Cardiac muscle cell (in vitro differentiated cells and primary cell): Measurements from ENCODE around the gene PAEP. TPM values are rescaled to one million over a fixed set of nuclear protein-coding genes. Genes with fewer than 3 reads are reported as not detected.

Source experiments
- DNase-seq, 2 donors: peaks; one replicate each; pipeline versions ENCODE4 v3.0.0 to v3.0.0-alpha.2; 2010 to 2017; ENCODE audit warnings: low read depth in 1 of 2, low spot score in 1 of 2
- H3K27ac ChIP-seq: fragments of 200-600 bp; sonication (generic); 2 replicates; pipeline ENCODE4 v1.5.1; 2016
- H3K27me3 ChIP-seq: fragments of 200-600 bp; sonication (generic); 2 replicates; pipeline ENCODE4 v1.6.0; 2016; ENCODE audit warnings: control low read depth
- H3K36me3 ChIP-seq: fragments of 200-600 bp; sonication (generic); 2 replicates; pipeline ENCODE4 v1.5.1; 2016; ENCODE audit warnings: control low read depth
- H3K4me1 ChIP-seq: fragments of 200-600 bp; sonication (generic); 2 replicates; pipeline ENCODE4 v1.8.1; 2017; ENCODE audit warnings: low read depth, mild to moderate bottlenecking, mixed run types
- H3K4me3 ChIP-seq: fragments of 200-600 bp; sonication (generic); 2 replicates; pipeline ENCODE4 v1.5.1; 2016; ENCODE audit warnings: mild to moderate bottlenecking
- H3K9me3 ChIP-seq: fragments of 200-600 bp; sonication (generic); 2 replicates; pipeline ENCODE4 v1.5.1; 2017; ENCODE audit warnings: low read depth, mild to moderate bottlenecking, control low read depth
- polyA plus RNA-seq: library from polyadenylated mRNA; unstranded; fragments of >200 nt; fragmentation: Nextera tagmentation; extraction: Ambion mirVana; gene quantifications from 2 replicates; pipeline ENCODE4 v1.2.1, GENCODE V29; 2016
- total RNA-seq: library from RNA; depleted of rRNA; stranded (reverse); fragments of >200 nt; gene quantifications from 2 replicates; pipeline ENCODE4 v1.2.3, GENCODE V29; 2016
- TF ChIP-seq, protein P1 (sequence below): IDR thresholded peaks from 2 replicates; pipeline ENCODE4 v1.5.1; 2012; ENCODE audit warnings: low read depth, mild to moderate bottlenecking, low read length

Gene PAEP
- total and polyA plus RNA-seq, 2 experiments from 2014 or later, result not detected

GRCh38 chr9:135604437-135605237 is 43.1 kb downstream of the PAEP start:
- H3K9me3 ChIP-seq, result no peaks in the 10 kb centered on the region
- H3K4me3 ChIP-seq, result no peak overlapping the region
- no peak overlapping the region for H3K27ac ChIP-seq
- no peaks in the 10 kb centered on the region for H3K4me1 ChIP-seq
- H3K27me3 ChIP-seq, result no peaks in the 10 kb centered on the region
- DNase-seq, result no peak
- H3K36me3 ChIP-seq, result no peaks in the 10 kb centered on the region
- TF ChIP-seq, protein P1, sequence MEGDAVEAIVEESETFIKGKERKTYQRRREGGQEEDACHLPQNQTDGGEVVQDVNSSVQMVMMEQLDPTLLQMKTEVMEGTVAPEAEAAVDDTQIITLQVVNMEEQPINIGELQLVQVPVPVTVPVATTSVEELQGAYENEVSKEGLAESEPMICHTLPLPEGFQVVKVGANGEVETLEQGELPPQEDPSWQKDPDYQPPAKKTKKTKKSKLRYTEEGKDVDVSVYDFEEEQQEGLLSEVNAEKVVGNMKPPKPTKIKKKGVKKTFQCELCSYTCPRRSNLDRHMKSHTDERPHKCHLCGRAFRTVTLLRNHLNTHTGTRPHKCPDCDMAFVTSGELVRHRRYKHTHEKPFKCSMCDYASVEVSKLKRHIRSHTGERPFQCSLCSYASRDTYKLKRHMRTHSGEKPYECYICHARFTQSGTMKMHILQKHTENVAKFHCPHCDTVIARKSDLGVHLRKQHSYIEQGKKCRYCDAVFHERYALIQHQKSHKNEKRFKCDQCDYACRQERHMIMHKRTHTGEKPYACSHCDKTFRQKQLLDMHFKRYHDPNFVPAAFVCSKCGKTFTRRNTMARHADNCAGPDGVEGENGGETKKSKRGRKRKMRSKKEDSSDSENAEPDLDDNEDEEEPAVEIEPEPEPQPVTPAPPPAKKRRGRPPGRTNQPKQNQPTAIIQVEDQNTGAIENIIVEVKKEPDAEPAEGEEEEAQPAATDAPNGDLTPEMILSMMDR, result no peak

DNA sequence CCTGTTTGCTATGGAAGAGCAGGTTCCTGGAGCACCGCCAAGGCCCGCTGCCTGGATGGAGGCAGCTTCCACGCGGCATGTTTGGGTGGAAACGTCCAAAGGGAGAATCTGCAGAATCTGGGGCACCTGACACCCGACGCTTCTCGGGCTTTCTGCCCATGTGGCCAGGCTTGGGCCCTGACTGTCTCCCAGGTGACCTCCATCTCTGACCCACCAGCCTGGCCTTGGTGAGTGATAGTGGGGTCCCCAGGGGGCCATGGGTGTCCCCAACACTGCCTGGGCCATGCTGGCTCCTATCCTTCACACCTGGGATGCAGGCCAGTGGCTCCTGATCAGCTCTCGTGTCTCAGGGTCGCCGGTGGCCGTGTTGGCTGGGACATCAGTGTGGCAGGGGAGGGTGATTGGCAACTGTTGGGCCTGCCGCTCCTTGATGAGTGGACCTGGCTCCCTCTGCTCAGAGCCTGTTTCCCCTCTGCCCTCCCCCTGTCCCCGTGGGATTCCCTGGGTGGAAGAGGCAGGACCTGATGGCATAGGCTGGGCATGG is 43.8 kb downstream of the PAEP start:
- H3K4me1 ChIP-seq, result no peaks in the 10 kb centered on the region
- no peak overlapping the region for H3K4me3 ChIP-seq
- no peak overlapping the region for H3K27ac ChIP-seq
- no peak for DNase-seq
- H3K9me3 ChIP-seq, result no peaks in the 10 kb centered on the region
- TF ChIP-seq, protein P1, result no peak
- no peaks in the 10 kb centered on the region for H3K36me3 ChIP-seq
- H3K27me3 ChIP-seq, result no peaks in the 10 kb centered on the region

GRCh38 chr9:135606885-135607259 is 45.3 kb downstream of the PAEP start:
- no peak overlapping the region for H3K4me3 ChIP-seq
- TF ChIP-seq, protein P1, result no peak
- H3K36me3 ChIP-seq, result no peaks in the 10 kb centered on the region
- H3K27me3 ChIP-seq, result no peaks in the 10 kb centered on the region
- no peaks in the 10 kb centered on the region for H3K4me1 ChIP-seq
- no peak overlapping the region for H3K27ac ChIP-seq
- H3K9me3 ChIP-seq, result no peaks in the 10 kb centered on the region
- no peak for DNase-seq

DNA sequence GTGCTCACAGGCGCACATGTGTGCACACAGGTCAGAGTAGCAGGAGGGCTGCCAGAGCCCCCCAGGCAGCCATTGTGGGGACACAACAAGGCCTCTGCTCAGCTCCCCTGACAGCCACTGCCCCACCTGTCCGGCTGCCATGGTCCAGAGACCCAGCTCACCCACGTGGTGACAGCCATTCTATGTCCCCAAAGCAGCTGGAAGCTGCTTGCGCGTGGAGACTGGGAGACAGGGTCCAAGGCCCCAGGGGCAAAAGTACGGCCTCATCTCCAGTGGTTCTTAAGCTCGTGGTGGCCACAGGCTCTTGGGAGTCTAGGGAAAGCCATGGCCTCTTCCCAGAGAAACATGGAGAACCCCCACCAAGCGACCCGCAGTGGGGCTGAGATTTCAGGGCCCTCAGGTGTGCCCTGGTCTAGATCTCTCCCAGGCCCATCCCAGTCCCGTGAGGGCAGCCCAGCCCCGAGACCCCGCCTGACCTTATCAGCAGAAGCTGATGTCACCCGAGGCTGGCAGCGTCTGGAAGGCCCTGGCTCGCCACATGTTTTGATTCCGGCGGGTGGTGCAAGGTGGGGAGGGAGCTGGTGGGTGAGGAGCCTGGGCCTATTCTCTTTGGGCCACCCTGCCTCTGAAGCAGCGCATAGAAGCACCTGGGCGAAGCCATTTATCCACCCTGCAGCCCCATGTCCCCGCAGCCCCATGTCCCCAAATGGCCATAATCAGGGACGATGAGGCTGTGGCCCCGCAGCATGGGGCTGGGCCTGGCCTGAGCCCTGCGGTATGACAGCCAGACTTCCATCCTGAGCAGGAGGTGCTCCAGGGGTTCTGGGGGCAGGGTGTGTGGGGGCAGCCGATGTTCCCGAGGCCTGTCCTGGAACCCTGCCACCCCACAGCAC is 46.1 kb downstream of the PAEP start:
- no peak overlapping the region for H3K4me3 ChIP-seq

More for the DNA sequence above, 46.1 kb downstream of the PAEP start:
- no peaks in the 10 kb centered on the region for H3K9me3 ChIP-seq
- H3K36me3 ChIP-seq, result no peaks in the 10 kb centered on the region
- no peak for DNase-seq
- H3K27ac ChIP-seq, result no peak overlapping the region
- no peaks in the 10 kb centered on the region for H3K4me1 ChIP-seq
- TF ChIP-seq, protein P1, result no peak
- H3K27me3 ChIP-seq, result no peaks in the 10 kb centered on the region
